GM21717 (cell line): ENCODE results near the gene TFCP2.
A peak's percentile ranks its signal among the peaks of the same experiment; 100 is the strongest.
"Not testable (repeated sequence)": the region's sequence is repeated elsewhere in the genome, so short reads cannot be mapped to it uniquely, and the experiment has no call there.

Experiments used
- ATAC-seq: cut with Tn5 transposase; IDR thresholded peaks from one replicate; pipeline ENCODE4 v1.9.1; 2021; ENCODE audit warnings: mild to moderate bottlenecking, moderate library complexity; ENCODE audit not compliant: unreplicated experiment

Gene TFCP2

GRCh38 chr12:51083126-51083833, 89.7 kb downstream of the TFCP2 start, which contains the start of gene CSRNP2:
Gene CSRNP2 (minus strand): TSS chr12:51083596. CDS start chr12:51076561, 7,035 bp downstream.
- peak; percentile 96 for ATAC-seq

GRCh38 chr12:51082561-51083125, 90.3 kb downstream of the TFCP2 start:
- ATAC-seq = no peak

GRCh38 chr12:51081421-51081820, 91.5 kb downstream of the TFCP2 start:
- ATAC-seq = no peak

- no peak for ATAC-seq
These were observed 92.8 kb downstream of the TFCP2 start for GRCh38 chr12:51080136-51080535.

- ATAC-seq = not testable (repeated sequence)
These were observed 94.1 kb downstream of the TFCP2 start for GRCh38 chr12:51078866-51079265.

- ATAC-seq = not testable (repeated sequence)
These were observed 94.6 kb downstream of the TFCP2 start for GRCh38 chr12:51078346-51078745.

- no peak for ATAC-seq
These were observed 95.0 kb downstream of the TFCP2 start for GRCh38 chr12:51077930-51078329.

- no peak for ATAC-seq
These were observed 96.6 kb downstream of the TFCP2 start for GRCh38 chr12:51076236-51076930.

- ATAC-seq = no peak
These were observed 97.5 kb downstream of the TFCP2 start for GRCh38 chr12:51075390-51075789.

GRCh38 chr12:51071663-51072062, 101.3 kb downstream of the TFCP2 start:
- ATAC-seq = no peak

GRCh38 chr12:51070004-51070403, 102.9 kb downstream of the TFCP2 start:
- no peak for ATAC-seq

- no peak for ATAC-seq
These were observed 105.2 kb downstream of the TFCP2 start for GRCh38 chr12:51067771-51068170.

GRCh38 chr12:51067229-51067628, 105.7 kb downstream of the TFCP2 start:
- no peak for ATAC-seq

GRCh38 chr12:51065530-51065929, 107.4 kb downstream of the TFCP2 start:
- no peak for ATAC-seq

- no peak for ATAC-seq
These were observed 110.1 kb downstream of the TFCP2 start for GRCh38 chr12:51062631-51063397.

GRCh38 chr12:51059086-51059485, 113.8 kb downstream of the TFCP2 start:
- no peak for ATAC-seq

- ATAC-seq = no peak
These were observed 116.7 kb downstream of the TFCP2 start for GRCh38 chr12:51056242-51056641.

- ATAC-seq = no peak
These were observed 117.9 kb downstream of the TFCP2 start for GRCh38 chr12:51055060-51055459.

- no peak for ATAC-seq
These were observed 121.1 kb downstream of the TFCP2 start for GRCh38 chr12:51051787-51052186.

- ATAC-seq = no peak
These were observed 123.4 kb downstream of the TFCP2 start for GRCh38 chr12:51049525-51049924.

GRCh38 chr12:51048661-51049251, 124.2 kb downstream of the TFCP2 start:
- no peak for ATAC-seq
